GM12878 (cell line): ENCODE results near the gene PNPLA3. TPM values are rescaled to one million over a fixed set of nuclear protein-coding genes. Genes with fewer than 3 reads are reported as not detected.

ENCODE experiments used
- ATAC-seq: fragments of 200-7000 bp; cut with Tn5 transposase; 3 replicates; pipeline ENCODE4 v1.9.1; 2020; ENCODE audit warnings: mild to moderate bottlenecking, moderate library complexity
- BruUV-seq: library from RNA; stranded (reverse); fragments of 400-500 nt; replicated peaks from 2 replicates; lab custom pipeline; 2021; lab: Mats Ljungman, UMichigan
- CTCF ChIA-PET: fragments of 300-600 bp; sonication (Branson Sonifier 250); formaldehyde crosslinking; extraction: SDS; loops from one replicate; lab custom pipeline; 2021; ENCODE audit warnings: inconsistent platforms; lab: Yijun Ruan, JAX
- POLR2A ChIA-PET: fragments of 350-600 bp; formaldehyde crosslinking; extraction: SDS; loops from one replicate; lab custom pipeline; 2021; ENCODE audit warnings: inconsistent platforms; lab: Charles Lee
- RAD21 ChIA-PET: fragments of 300-600 bp; sonication (Branson Sonifier 250); formaldehyde crosslinking; loops from one replicate; lab custom pipeline; 2023; ENCODE audit warnings: antibody characterized with exemption; ENCODE audit not compliant: unreplicated experiment; lab: Charles Lee
- SMC1A ChIA-PET: fragments of 300-600 bp; sonication (Branson Sonifier 250); formaldehyde crosslinking; loops from one replicate; lab custom pipeline; 2023; ENCODE audit not compliant: unreplicated experiment, uncharacterized antibody; lab: Charles Lee
- DNase-seq: peaks from one replicate; pipeline ENCODE4 v3.0.0-alpha.2; 2011; ENCODE audit warnings: low read depth, low spot score
- FAIRE-seq: peaks from 3 replicates; lab custom pipeline; 2011; peaks lifted over from hg19 to GRCh38; lab: Jason Lieb, UNC
- H2AFZ ChIP-seq: 2 replicates; pipeline ENCODE4 v1.6.0; 2011; ENCODE audit warnings: low read depth, low read length, control low read depth; ENCODE audit not compliant: control insufficient read depth
- H3K27ac ChIP-seq: 2 replicates; pipeline ENCODE4 v1.5.1; 2011; ENCODE audit warnings: control low read depth; ENCODE audit not compliant: control insufficient read depth, insufficient read depth
- H3K27me3 ChIP-seq, 2 experiments: replicated peaks in 1 of 2; 2 replicates each; pipeline versions ENCODE4 v1.6.0 to v1.6.1; 2011; ENCODE audit warnings: low read length in 1 of 2; ENCODE audit not compliant: control insufficient read depth in 2 of 2, insufficient read depth in 2 of 2
- H3K36me3 ChIP-seq, 2 experiments: 2 replicates each; pipeline ENCODE4 v1.5.1; 2011; ENCODE audit warnings: low read length in 1 of 2; ENCODE audit not compliant: control insufficient read depth in 2 of 2, insufficient read depth in 2 of 2
- H3K4me1 ChIP-seq: 2 replicates; pipeline ENCODE4 v1.6.1; 2011; ENCODE audit warnings: mild to moderate bottlenecking, low read length, moderate library complexity, mixed read lengths; ENCODE audit not compliant: control insufficient read depth, insufficient read depth
- H3K4me2 ChIP-seq: 2 replicates; pipeline ENCODE4 v1.6.0; 2011; ENCODE audit warnings: control low read depth; ENCODE audit not compliant: control insufficient read depth, insufficient read depth
- H3K4me3 ChIP-seq: fragments of 200-600 bp; sonication (generic); 2 replicates; pipeline ENCODE4 v1.5.1; 2016
- H3K79me2 ChIP-seq: 2 replicates; pipeline ENCODE4 v1.6.0; 2011; ENCODE audit warnings: low read length; ENCODE audit not compliant: control insufficient read depth, insufficient read depth
- H3K9ac ChIP-seq: 2 replicates; pipeline ENCODE4 v1.8.0; 2011; ENCODE audit warnings: low read length, control low read depth, mixed read lengths; ENCODE audit not compliant: control insufficient read depth, insufficient read depth
- H3K9me3 ChIP-seq: replicated peaks from 3 replicates; pipeline ENCODE4 v1.5.1; 2011; ENCODE audit warnings: mild to moderate bottlenecking, low read length; ENCODE audit not compliant: control insufficient read depth, insufficient read depth
- H4K20me1 ChIP-seq: 2 replicates; pipeline ENCODE4 v1.6.0; 2011; ENCODE audit not compliant: control insufficient read depth, insufficient read depth
- DPF2 ChIP-seq: fragments of 450-650 bp; IDR thresholded peaks from 2 replicates; pipeline ENCODE4 v1.6.1; 2017; ENCODE audit warnings: mild to moderate bottlenecking
- E4F1 ChIP-seq: fragments of 450-650 bp; IDR thresholded peaks from 2 replicates; pipeline ENCODE4 v1.6.1; 2018; ENCODE audit warnings: borderline replicate concordance, mild to moderate bottlenecking; ENCODE audit not compliant: partially characterized antibody
- EZH2 ChIP-seq: IDR thresholded peaks from 2 replicates; pipeline ENCODE4 v1.6.1; 2012; ENCODE audit warnings: low read depth, mild to moderate bottlenecking, control low read depth, inconsistent platforms, low read length, borderline replicate concordance; ENCODE audit not compliant: control insufficient read depth
- FOXK2 ChIP-seq: fragments of 450-650 bp; IDR thresholded peaks from 2 replicates; pipeline ENCODE4 v1.6.1; 2017; ENCODE audit warnings: mild to moderate bottlenecking, moderate library complexity
- HCFC1 ChIP-seq: fragments of 150-350 bp; IDR thresholded peaks from 2 replicates; pipeline ENCODE4 v1.6.1; 2014; ENCODE audit warnings: low read length
- HDGF ChIP-seq: fragments of 450-650 bp; IDR thresholded peaks from 2 replicates; pipeline ENCODE4 v1.6.1; 2016; ENCODE audit warnings: antibody characterized with exemption
- IKZF1 ChIP-seq: fragments of 450-650 bp; conservative IDR thresholded peaks from 2 replicates; pipeline ENCODE4 v1.6.1; 2017; ENCODE audit warnings: antibody characterized with exemption, mild to moderate bottlenecking
- JUND ChIP-seq: IDR thresholded peaks from 2 replicates; pipeline ENCODE4 v1.6.1; 2012; ENCODE audit warnings: low read depth, mild to moderate bottlenecking, low read length, improper control_type of control experiment, moderate library complexity
- KLF5 ChIP-seq: fragments of 450-650 bp; IDR thresholded peaks from 2 replicates; pipeline ENCODE4 v1.6.1; 2014; ENCODE audit warnings: mild to moderate bottlenecking; ENCODE audit not compliant: partially characterized antibody
- POLR2AphosphoS2 ChIP-seq: IDR thresholded peaks from 2 replicates; pipeline ENCODE4 v1.6.1; 2011; ENCODE audit warnings: low read depth, mild to moderate bottlenecking, low read length, improper control_type of control experiment, moderate library complexity
- SIN3A ChIP-seq: IDR thresholded peaks from 2 replicates; pipeline ENCODE4 v1.6.1; 2012; ENCODE audit warnings: low read depth, low read length, improper control_type of control experiment
- SKIL ChIP-seq: fragments of 450-650 bp; IDR thresholded peaks from 2 replicates; pipeline ENCODE4 v1.6.1; 2017; ENCODE audit warnings: mild to moderate bottlenecking, low read depth, inconsistent platforms; ENCODE audit not compliant: poor library complexity, severe bottlenecking
- SMAD5 ChIP-seq: IDR thresholded peaks from 2 replicates; pipeline ENCODE4 v1.6.1; 2016; ENCODE audit warnings: antibody characterized with exemption, low read depth
- TCF12 ChIP-seq: IDR thresholded peaks from 2 replicates; pipeline ENCODE4 v1.6.1; 2011; ENCODE audit warnings: low read depth, mild to moderate bottlenecking, low read length
- WGBS: methylation state at CpG from one replicate; pipeline ENCODE4 v1.1.6; 2016; ENCODE audit warnings: low lambda C conversion rate; ENCODE audit not compliant: insufficient replicate concordance, insufficient coverage; ENCODE audit errors: missing lambda C conversion rate; 5-methylcytosine and 5-hydroxymethylcytosine counted together
- in situ Hi-C: fragments of 300-500 bp; cut with MboI; formaldehyde crosslinking; loops from 9 replicates; pipeline ENCODE4 v1.14.3; 2018; ENCODE audit warnings: mixed read lengths
- intact Hi-C: fragments of 100-400 bp; cut with micrococcal nuclease; formaldehyde crosslinking; loops from one replicate; pipeline ENCODE4 v1.14.2; 2022; ENCODE audit not compliant: unreplicated experiment
- polyA plus RNA-seq, 11 experiments: library from polyadenylated mRNA; depleted of rRNA in 4 of 11; unstranded in 6 of 11; stranded (reverse) in 5 of 11; fragments of >200 nt; fragmentation: Nextera tagmentation in 4 of 11; fragmentation: Illumina TruSeq in 1 of 11; extraction: Ambion mirVana in 4 of 11; extraction: Trizol in 1 of 11; gene quantifications; 1 replicate in 1 of 11; 2 replicates in 10 of 11; pipeline versions ENCODE4 v1.2.1 to v1.2.3, GENCODE V29; 2011 to 2016; ENCODE audit warnings: inconsistent platforms in 2 of 11, missing spikeins in 2 of 11, low read depth in 1 of 11
- total RNA-seq, 4 experiments: library from RNA; depleted of rRNA in 3 of 4; stranded (reverse); fragments of >200 nt in 3 of 4; fragmentation: Illumina TruSeq in 1 of 4; extraction: Trizol in 1 of 4; gene quantifications; 2 replicates each; pipeline versions ENCODE4 v1.2.1 to v1.2.3, GENCODE V29; 2013 to 2021

The PNPLA3 gene
- total and polyA plus RNA-seq, 10 of the 15 experiments (the other 5 are each of a cell fraction or from before 2014, with no cell fraction given): 0.05 to 0.08 TPM; not detected in 8

GRCh38 chr22:43969989-43970755 is 46.6 kb downstream of the PNPLA3 start:
- ChIA-PET SMC1A (no interaction called here), POLR2A (no interaction called here), CTCF (no interaction called here), RAD21 (no interaction called here)
- in situ Hi-C loops (no loop called here), intact Hi-C loops (no loop called here)
- Histone ChIP-seq H3K79me2 (no peaks in the 10 kb centered on the region), H3K27ac (no peak overlapping the region), H3K36me3 (peaks cover 27 to 30% of the 10 kb centered on the region in 2 experiments; a peak in 3 of 4 replicates), H3K9ac (no peak overlapping the region), H3K27me3 (no peaks in the 10 kb centered on the region), H3K4me3 (no peak overlapping the region), H3K9me3 (no peaks in the 10 kb centered on the region), H3K4me2 (no peak overlapping the region), H3K4me1 (no peaks in the 10 kb centered on the region), H2AFZ (no peak overlapping the region), H4K20me1 (no peaks in the 10 kb centered on the region; the same call in 1 of the 2 replicates)
- no peak for DNase-seq
- ATAC-seq: no peak
- TF ChIP-seq SMAD5 (no peak), TCF12 (no peak), HCFC1 (no peak), IKZF1 (no peak), EZH2 (no peak), HDGF (no peak), SIN3A (no peak), DPF2 (no peak), KLF5 (no peak), E4F1 (no peak), FOXK2 (no peak), POLR2AphosphoS2 (no peak), JUND (no peak), SKIL (no peak)
- BruUV-seq: no TSS peak
- WGBS: 53% methylated on average over 8 of the region's 8 CpGs
- FAIRE-seq: no peak
